Measurements from ENCODE around the gene HELZ2.

HELZ2 gene

GRCh38 chr20:63525185-63525584 lies 48.9 kb downstream of the HELZ2 start:
- no peak for TF ChIP-seq CTCF (IDR thresholded peaks at IDR 0.05; ENCODE audit: low read depth, low read length)
- H3K4me3 ChIP-seq (ENCODE audit: low read depth, low read length): no peak overlapping the region
